ENCODE data around the gene FAM111A.

The FAM111A gene

GRCh38 chr11:59178402-59178801 is 35.7 kb downstream of the FAM111A start:
- DNase-seq (ENCODE audit: low read depth in 4 of 4, low spot score in 1 of 4): no peak

DNA sequence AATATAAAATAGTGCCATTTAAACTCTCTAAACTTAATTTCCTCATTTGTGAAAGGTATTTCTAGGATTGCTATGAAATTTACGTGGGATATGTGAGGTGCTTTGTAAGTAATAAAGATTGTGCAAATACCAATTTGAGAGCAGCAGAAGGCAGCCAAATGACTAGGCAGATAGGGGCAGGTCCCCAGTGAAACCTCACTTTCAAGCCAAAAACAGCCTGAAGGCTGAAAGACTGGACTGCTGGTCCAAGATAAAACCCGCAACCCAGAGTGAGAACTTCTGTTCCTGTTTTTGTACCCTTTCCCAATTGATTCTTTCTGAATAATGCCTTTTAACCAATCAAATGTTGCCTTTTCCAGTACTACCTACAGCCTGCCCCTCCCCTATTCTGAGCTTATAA is 36.5 kb downstream of the FAM111A start:
- DNase-seq (ENCODE audit: low read depth in 4 of 4, low spot score in 1 of 4): no peak

DNA sequence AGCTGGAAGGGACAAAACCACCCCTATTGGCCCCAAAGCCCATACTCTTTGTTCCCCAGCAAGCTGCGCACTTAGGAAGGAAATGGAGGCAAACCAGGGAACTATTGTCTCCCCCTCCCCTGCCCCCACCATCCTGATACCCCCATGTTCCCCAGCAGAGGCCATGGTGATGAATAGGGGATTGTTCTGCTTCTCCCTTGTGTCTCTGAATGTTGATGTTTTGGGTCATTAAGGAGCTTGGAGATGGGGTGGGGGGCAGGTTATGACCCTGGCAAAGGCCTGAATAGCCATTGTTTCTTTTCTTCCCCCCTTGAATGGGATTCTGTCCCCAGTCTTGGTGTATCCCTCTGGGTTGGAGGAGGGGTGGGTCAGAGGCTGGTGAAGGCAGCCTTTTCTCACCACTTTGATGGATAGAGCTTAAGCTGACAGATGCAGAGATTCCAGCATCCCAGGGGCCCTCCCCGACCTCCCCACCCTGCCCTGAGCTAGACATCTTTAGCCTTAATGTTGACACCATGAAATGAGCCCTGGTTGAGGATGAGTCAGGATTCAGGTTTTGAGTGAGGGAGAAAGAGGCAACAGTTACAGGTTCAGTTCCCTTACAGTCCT is 37.6 kb downstream of the FAM111A start:
- no peak for DNase-seq (ENCODE audit: low read depth in 4 of 4, low spot score in 1 of 4)

DNA sequence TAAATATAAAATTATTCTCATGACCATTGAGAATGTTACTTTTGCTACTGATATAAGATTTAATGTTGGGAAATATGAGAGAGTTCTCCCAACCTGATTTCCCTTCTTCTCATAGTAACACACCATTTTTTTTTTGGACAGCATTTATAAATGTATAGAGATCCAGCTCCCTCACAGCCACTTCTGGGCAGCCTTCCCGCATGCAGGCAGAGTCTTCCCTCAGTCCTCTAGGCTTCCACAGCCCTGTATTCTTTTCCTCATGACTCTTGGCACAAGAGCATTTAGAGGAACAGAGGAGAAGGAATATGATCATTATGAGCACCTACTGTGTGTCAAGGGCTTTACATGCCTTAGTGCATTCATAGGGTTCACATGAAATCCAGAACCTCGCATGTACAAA is 38.3 kb downstream of the FAM111A start:
- no peak for DNase-seq (ENCODE audit: low read depth in 4 of 4, low spot score in 1 of 4)

GRCh38 chr11:59181746-59182456 is 39.2 kb downstream of the FAM111A start:
- no peak for DNase-seq (ENCODE audit: low read depth in 4 of 4, low spot score in 1 of 4)

- DNase-seq (ENCODE audit: low read depth in 4 of 4, low spot score in 1 of 4): no peak
These were observed 39.9 kb downstream of the FAM111A start for GRCh38 chr11:59182457-59183151.

DNA sequence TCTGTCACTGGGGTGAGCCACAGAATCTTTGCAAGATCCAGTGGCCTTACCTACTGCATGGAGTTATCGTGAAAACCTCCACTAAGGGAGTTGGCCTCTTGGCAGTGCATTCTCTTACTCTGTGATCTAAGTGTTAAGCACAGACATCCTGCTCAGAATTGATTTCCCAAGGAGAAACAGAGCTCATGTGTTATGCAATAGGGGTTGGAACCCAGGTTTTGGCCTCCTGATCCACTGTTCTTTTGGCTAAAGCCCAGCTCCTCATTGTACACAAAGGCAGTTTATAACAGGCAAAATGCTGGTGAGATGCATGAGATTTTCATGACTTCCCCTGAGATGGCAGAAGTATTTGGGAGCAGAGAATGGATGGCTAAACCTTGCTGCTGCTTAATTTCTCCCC is 41.1 kb downstream of the FAM111A start:
- DNase-seq (ENCODE audit: low read depth in 4 of 4, low spot score in 1 of 4): no peak

DNA sequence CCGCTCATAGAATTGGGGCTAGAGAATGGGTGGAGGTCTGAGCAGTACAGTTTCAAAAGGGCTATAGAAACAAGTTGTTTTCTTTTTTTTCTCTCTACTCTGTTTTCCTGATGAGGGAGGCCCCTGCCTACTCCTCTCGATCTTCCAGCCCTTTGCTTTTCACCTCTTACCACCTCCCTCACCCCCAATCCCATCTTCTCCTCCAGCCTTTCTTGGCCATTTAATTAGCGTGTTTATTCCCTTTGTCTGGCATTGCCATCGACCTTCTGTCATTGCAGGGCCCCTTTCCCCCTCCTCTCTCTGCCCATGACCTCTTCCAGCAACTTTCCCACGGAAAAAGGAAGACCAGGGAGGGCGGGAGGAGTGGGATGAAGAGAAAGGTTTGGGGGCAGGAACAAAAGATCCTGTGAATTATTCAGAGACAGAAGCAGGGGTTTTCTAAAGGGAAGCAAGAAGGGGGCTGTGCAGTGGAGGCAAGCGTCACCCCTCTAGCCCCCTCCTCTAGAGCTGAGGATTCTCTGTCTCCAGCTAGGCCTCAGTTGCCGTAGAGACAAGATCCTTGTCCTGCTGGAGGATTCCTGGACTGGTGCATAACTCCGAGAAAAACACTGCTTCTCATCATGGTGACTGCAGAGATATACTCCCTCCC is 42.2 kb downstream of the FAM111A start:
- no peak for DNase-seq (ENCODE audit: low read depth in 4 of 4, low spot score in 1 of 4)

GRCh38 chr11:59185386-59185945 is 42.8 kb downstream of the FAM111A start:
- DNase-seq (ENCODE audit: low read depth in 4 of 4, low spot score in 1 of 4): no peak

DNA sequence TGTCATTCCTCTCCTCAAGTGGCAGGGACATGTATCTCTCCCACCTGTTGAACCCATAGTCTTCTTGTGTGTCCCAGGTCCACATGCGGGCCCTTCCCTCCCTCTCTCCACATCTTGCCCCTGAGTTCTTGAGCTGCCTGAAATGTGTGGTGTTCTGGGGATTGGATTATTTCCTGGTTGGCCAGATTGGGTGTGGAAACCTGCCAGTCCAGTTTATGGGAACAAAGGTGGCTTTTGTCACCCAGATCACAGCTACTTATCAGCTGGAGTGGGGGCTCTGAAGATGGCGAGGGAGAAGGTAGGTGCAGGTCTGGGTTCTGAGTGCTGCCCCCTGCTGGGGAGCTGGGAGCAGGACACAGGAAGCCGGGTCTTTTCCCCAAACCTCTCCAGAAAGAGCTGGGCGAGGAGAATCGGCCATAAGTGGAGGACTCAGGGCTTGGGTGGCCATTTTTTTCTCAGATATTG is 43.5 kb downstream of the FAM111A start:
- peak in 3 of 4 experiments; percentile 30 to 38 (median 35) for DNase-seq (ENCODE audit: low read depth in 4 of 4, low spot score in 1 of 4)

DNA sequence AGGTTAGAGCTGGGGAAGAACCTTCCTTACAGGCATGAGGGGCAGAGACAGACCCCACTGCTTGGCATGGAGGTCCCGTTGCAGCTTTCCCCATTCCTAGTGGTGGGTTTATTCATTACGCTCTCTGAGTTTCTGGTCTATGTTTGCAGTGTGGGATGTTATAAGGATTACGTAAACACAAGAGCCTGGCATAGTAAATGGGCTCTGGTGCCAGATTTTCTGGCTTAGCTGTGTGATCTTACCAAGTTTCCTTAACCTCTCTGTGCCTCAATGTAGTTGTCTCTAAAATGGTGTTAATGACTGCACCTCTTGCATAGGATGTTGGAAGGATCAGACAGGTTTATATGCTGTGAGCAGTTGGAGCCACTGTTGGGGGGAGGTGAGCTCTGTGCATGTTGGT is 44.4 kb downstream of the FAM111A start:
- DNase-seq (ENCODE audit: low read depth in 4 of 4, low spot score in 1 of 4): no peak

- no peak for DNase-seq (ENCODE audit: low read depth in 4 of 4, low spot score in 1 of 4)
These were observed 44.9 kb downstream of the FAM111A start for GRCh38 chr11:59187587-59187986.

DNA sequence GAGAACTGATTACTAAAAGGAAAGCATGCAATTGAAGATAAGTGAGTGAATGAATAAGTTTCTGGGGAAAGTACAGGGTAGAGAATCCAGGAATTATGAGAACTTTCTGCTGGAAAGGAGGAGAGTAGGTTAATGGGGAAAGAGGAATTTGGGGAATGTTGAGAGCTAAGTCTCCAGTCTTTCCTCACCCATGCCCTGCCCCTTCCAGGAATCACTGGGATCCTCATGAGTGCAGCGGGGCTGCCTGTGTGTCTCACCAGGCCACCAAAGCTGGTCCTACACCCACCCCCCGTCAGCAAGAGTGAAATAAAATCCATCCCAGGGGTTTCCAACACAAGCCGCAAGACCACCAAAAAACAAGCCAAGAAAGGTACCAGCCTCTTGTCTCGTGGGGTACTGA is 46.3 kb downstream of the FAM111A start:
- no peak for DNase-seq (ENCODE audit: low read depth in 4 of 4, low spot score in 1 of 4)

DNA sequence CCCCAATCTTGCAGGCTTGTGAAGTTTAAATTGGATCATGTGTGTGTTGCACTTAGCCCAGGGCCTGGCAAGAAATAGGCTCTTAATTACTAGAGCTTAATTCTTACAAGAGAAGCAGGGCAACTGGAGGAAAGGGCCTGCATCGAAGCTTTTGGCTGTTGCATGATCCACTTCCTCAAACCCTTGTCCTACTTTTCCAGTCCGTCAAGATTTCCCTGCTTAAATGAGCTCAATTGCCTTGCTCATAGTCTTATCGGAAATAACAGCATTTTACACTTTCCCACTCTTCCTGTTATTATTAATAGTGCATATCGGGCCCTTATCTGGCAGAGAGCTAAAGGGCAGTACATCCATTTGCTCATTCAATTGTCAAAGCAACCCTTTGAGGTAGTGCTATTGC is 47.3 kb downstream of the FAM111A start:
- DNase-seq (ENCODE audit: low read depth in 4 of 4, low spot score in 1 of 4): no peak

DNA sequence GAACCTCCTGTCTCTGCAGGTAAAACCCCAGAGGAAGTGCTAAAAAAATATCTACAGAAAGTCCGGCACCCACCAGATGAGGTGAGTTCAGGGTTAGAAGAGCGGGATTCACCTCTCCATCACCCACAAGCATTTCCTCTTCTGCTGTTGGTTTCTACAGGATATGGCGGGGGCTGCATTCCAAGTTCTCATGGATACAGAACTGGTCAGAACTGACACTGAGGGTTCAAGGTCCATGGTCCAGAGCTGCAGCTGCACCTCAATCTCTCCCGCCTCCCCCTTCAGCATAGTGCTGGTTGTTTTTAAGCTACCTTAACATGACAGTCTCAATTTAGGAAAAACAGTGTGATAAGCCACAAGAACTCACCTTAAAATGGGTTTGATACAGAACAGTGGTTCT is 48.4 kb downstream of the FAM111A start:
- no peak for DNase-seq (ENCODE audit: low read depth in 4 of 4, low spot score in 1 of 4)

- no peak for DNase-seq (ENCODE audit: low read depth in 4 of 4, low spot score in 1 of 4)
These were observed 49.2 kb downstream of the FAM111A start for GRCh38 chr11:59191890-59192289.

- DNase-seq (ENCODE audit: low read depth in 4 of 4, low spot score in 1 of 4): no peak
These were observed 49.9 kb downstream of the FAM111A start for GRCh38 chr11:59192446-59193020.

DNA sequence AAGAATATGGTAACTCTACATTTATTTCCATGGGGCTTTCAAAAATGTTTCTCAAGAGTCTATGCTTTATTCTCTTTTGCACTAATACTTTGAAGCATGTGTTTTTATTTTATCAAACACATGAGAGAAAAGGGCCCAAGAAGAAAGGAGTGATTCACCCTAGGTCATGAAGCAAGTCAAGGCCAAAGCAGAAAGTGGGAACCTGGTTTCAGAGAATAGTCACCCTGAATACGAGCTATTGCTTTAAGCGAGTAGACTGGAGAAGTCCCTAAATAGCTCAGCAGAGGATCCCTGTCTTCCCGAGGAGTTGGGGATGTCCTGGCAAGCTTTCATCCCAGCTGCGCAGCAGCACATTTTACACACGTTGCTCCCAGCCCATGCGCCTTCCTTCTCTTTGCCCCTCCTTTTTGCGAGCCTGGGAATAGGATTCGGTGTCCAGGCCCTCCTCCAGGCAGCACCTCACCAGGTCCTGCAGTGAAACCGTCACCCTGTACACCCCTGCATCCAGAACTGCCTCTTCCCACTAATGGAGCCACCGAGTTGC is 51.0 kb downstream of the FAM111A start:
- DNase-seq (ENCODE audit: low read depth in 4 of 4, low spot score in 1 of 4): no peak

- DNase-seq (ENCODE audit: low read depth in 4 of 4, low spot score in 1 of 4): no peak
These were observed 52.9 kb downstream of the FAM111A start for GRCh38 chr11:59195586-59195985.

GRCh38 chr11:59196777-59197176 is 54.1 kb downstream of the FAM111A start:
- DNase-seq (ENCODE audit: low read depth in 4 of 4, low spot score in 1 of 4): no peak

- DNase-seq (ENCODE audit: low read depth in 4 of 4, low spot score in 1 of 4): no peak
These were observed 55.3 kb downstream of the FAM111A start for GRCh38 chr11:59197991-59198390.
